Epithelial cell of proximal tubule (primary cell): Measurements from ENCODE around the gene PASD1. TPM values are rescaled to one million over a fixed set of nuclear protein-coding genes. Genes with fewer than 3 reads are reported as not detected.

Experiments
- DNase-seq: peaks from one replicate; pipeline ENCODE4 v3.0.0-alpha.2; 2011; ENCODE audit warnings: low read depth
- H3K4me3 ChIP-seq: 2 replicates; pipeline ENCODE4 v1.5.1; 2011; ENCODE audit warnings: low read depth, mild to moderate bottlenecking, low read length
- CTCF ChIP-seq: conservative IDR thresholded peaks from 2 replicates; pipeline ENCODE4 v1.5.1; 2012; ENCODE audit warnings: low read depth, mild to moderate bottlenecking, low read length
- total RNA-seq: library from RNA; depleted of rRNA; stranded (reverse); fragments of >200 nt; gene quantifications from 2 replicates; pipeline ENCODE4 v1.2.3, GENCODE V29; 2015

The PASD1 gene
- total RNA-seq, 1 donor from 2014 or later: not detected

- DNase-seq: no peak
- no peak overlapping the region for H3K4me3 ChIP-seq
Measured at GRCh38 chrX:151702026-151702714, 138.7 kb downstream of the PASD1 start.

GRCh38 chrX:151702741-151703340 lies 139.4 kb downstream of the PASD1 start:
- no peak for TF ChIP-seq CTCF
- no peak overlapping the region for H3K4me3 ChIP-seq
- no peak for DNase-seq

More at GRCh38 chrX:151702026-151702714, 138.7 kb downstream of the PASD1 start:
- TF ChIP-seq CTCF: no peak

- no peak for DNase-seq
- H3K4me3 ChIP-seq: no peak overlapping the region
- TF ChIP-seq CTCF: no peak
Measured at GRCh38 chrX:151703487-151703886, 140.0 kb downstream of the PASD1 start.

- no peak overlapping the region for H3K4me3 ChIP-seq
- no peak for TF ChIP-seq CTCF
- no peak for DNase-seq
Measured at GRCh38 chrX:151704041-151704663, 140.7 kb downstream of the PASD1 start.

GRCh38 chrX:151708821-151709220 lies 145.3 kb downstream of the PASD1 start:
- DNase-seq: no peak
- no peak overlapping the region for H3K4me3 ChIP-seq
- TF ChIP-seq CTCF: no peak

- H3K4me3 ChIP-seq: no peak overlapping the region
- no peak for TF ChIP-seq CTCF
- DNase-seq: no peak
Measured at GRCh38 chrX:151710457-151710856, 147.0 kb downstream of the PASD1 start.

GRCh38 chrX:151711154-151711553 lies 147.7 kb downstream of the PASD1 start:
- no peak for TF ChIP-seq CTCF
- no peak overlapping the region for H3K4me3 ChIP-seq
- DNase-seq: no peak
